A673 (cell line): ENCODE measurements around the gene ESD. TPM values are rescaled to one million over a fixed set of nuclear protein-coding genes. Genes with fewer than 3 reads are reported as not detected.

Experiments used
- BruUV-seq: library from RNA; stranded (reverse); fragments of 400-500 nt; replicated peaks from 2 replicates; lab custom pipeline; 2021; lab: Mats Ljungman, UMichigan
- CTCF ChIA-PET: fragments of 300-600 bp; sonication (Branson Sonifier 250); formaldehyde crosslinking; loops from one replicate; lab custom pipeline; 2022; ENCODE audit warnings: antibody characterized with exemption; lab: Charles Lee
- POLR2A ChIA-PET: fragments of 300-600 bp; sonication (Branson Sonifier 250); formaldehyde crosslinking; loops from one replicate; lab custom pipeline; 2022; ENCODE audit warnings: antibody characterized with exemption; ENCODE audit not compliant: low non-redundant PET; lab: Charles Lee
- DNase-seq: peaks from one replicate; pipeline ENCODE4 v3.0.0-alpha.2; 2015; ENCODE audit warnings: low spot score
- H3K27ac ChIP-seq: fragments of 200-600 bp; sonication (generic); 2 replicates; pipeline ENCODE4 v1.5.1; 2016; ENCODE audit warnings: mixed run types, low read depth, mild to moderate bottlenecking, mixed read lengths, antibody characterized with exemption, low read length; ENCODE audit not compliant: poor library complexity, severe bottlenecking
- H3K27me3 ChIP-seq: fragments of 200-600 bp; sonication (generic); replicated peaks from 2 replicates; pipeline ENCODE4 v1.6.1; 2017; ENCODE audit warnings: mixed run types, low read depth, mild to moderate bottlenecking, mixed read lengths, antibody characterized with exemption, low read length; ENCODE audit not compliant: insufficient read depth, poor library complexity
- H3K36me3 ChIP-seq: fragments of 200-600 bp; sonication (generic); 2 replicates; pipeline ENCODE4 v1.6.1; 2016; ENCODE audit warnings: mixed run types, mild to moderate bottlenecking, mixed read lengths, antibody characterized with exemption, low read length; ENCODE audit not compliant: insufficient read depth, poor library complexity, severe bottlenecking
- H3K4me1 ChIP-seq: fragments of 200-600 bp; sonication (generic); 2 replicates; pipeline ENCODE4 v1.6.1; 2017; ENCODE audit warnings: mixed run types, mild to moderate bottlenecking, mixed read lengths, antibody characterized with exemption, low read length; ENCODE audit not compliant: insufficient read depth, poor library complexity, severe bottlenecking
- H3K4me3 ChIP-seq: fragments of 200-600 bp; sonication (generic); 2 replicates; pipeline ENCODE4 v1.5.1; 2016; ENCODE audit warnings: low read depth, mixed run types, mild to moderate bottlenecking, mixed read lengths, low read length; ENCODE audit not compliant: poor library complexity, severe bottlenecking
- H3K9me3 ChIP-seq: fragments of 200-600 bp; sonication (generic); 2 replicates; pipeline ENCODE4 v1.6.1; 2016; ENCODE audit warnings: mixed run types, low read depth, mild to moderate bottlenecking, mixed read lengths, antibody characterized with exemption, low read length; ENCODE audit not compliant: poor library complexity, severe bottlenecking
- CTCF ChIP-seq: fragments of 300-800, 200-600 bp; sonication (generic); conservative IDR thresholded peaks from 2 replicates; pipeline ENCODE4 v1.5.1; 2017; ENCODE audit warnings: low read depth, mild to moderate bottlenecking, antibody characterized with exemption, low read length, moderate library complexity, mixed read lengths
- EZH2 ChIP-seq: fragments of 200-600 bp; sonication (generic); IDR thresholded peaks from 2 replicates; pipeline ENCODE4 v1.6.1; 2017; ENCODE audit warnings: borderline replicate concordance, low read depth, mild to moderate bottlenecking, mixed read lengths, antibody characterized with exemption, low read length; ENCODE audit not compliant: poor library complexity, severe bottlenecking
- intact Hi-C: fragments of 100-400 bp; cut with micrococcal nuclease; formaldehyde crosslinking; loops from one replicate; pipeline ENCODE4 v1.10.0; 2022; ENCODE audit not compliant: unreplicated experiment
- total RNA-seq: library from RNA; stranded (reverse); gene quantifications from 2 replicates; pipeline ENCODE4 v1.2.3, GENCODE V29; 2021

ESD gene
- total RNA-seq, 1 experiment from 2014 or later, result 167 TPM

- H3K27me3 ChIP-seq, result no peaks in the 10 kb centered on the region
- DNase-seq, result no peak
- ChIA-PET CTCF (no interaction called here), POLR2A (no interaction called here)
- TF ChIP-seq EZH2 (no peak), CTCF (no peak)
- H3K4me3 ChIP-seq, result no peak overlapping the region
- no peak overlapping the region for H3K27ac ChIP-seq
- no TSS peak for BruUV-seq
- no peaks in the 10 kb centered on the region for H3K9me3 ChIP-seq
- intact Hi-C loops, result no loop called here
- no peaks in the 10 kb centered on the region for H3K4me1 ChIP-seq
- peaks cover 44% of the 10 kb centered on the region for H3K36me3 ChIP-seq
Observed at GRCh38 chr13:46726347-46726746, 70.6 kb downstream of the ESD start.

Other genes with a start within 250 kb of the ESD start
- gene LRCH1, start 244.0 kb downstream of the ESD start, total RNA-seq, result 25.3 and 26.9 TPM in 2 replicates
- gene HTR2A, start 99.9 kb upstream of the ESD start, total RNA-seq, result not detected in 2 replicates